ENCODE results near the gene IRF1. TPM values are rescaled to one million over a fixed set of nuclear protein-coding genes. Genes with fewer than 3 reads are reported as not detected.

IRF1 gene
- total RNA-seq, 2 donors from 2014 or later: 42.2 to 47.0 TPM

DNA sequence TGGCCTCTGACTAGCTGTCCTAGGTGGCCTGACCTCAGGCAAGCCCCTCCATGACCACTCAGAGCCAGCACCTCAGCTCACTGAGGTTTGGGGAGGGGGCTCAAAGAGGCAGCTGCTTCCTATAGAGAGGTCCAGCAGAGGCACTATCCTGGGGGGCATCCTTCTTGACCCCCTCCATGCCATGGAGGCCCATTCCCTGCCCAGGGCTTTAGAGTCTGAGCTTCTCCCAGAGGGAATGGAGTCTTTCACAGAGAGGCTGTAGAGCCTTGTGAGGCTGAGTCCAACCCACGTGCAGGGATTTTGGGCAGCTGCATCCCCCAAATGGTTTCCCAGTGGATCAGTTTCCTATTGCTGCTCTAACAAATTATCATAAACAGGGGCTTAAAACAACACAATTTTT is 16.9 kb downstream of the IRF1 start:
- intact Hi-C loops (cut with DNase I): no loop called here
- no peaks in the 10 kb centered on the region for H3K4me1 ChIP-seq (replicated peaks)
- H3K36me3 ChIP-seq: no peaks in the 10 kb centered on the region
- H3K9me3 ChIP-seq: no peaks in the 10 kb centered on the region
- DNase-seq (ENCODE audit: low spot score): no peak
- TF ChIP-seq POLR2A (IDR thresholded peaks at IDR 0.05) (no peak), POLR2AphosphoS5 (IDR thresholded peaks at IDR 0.05) (no peak)
- TF ChIP-seq, protein P1, sequence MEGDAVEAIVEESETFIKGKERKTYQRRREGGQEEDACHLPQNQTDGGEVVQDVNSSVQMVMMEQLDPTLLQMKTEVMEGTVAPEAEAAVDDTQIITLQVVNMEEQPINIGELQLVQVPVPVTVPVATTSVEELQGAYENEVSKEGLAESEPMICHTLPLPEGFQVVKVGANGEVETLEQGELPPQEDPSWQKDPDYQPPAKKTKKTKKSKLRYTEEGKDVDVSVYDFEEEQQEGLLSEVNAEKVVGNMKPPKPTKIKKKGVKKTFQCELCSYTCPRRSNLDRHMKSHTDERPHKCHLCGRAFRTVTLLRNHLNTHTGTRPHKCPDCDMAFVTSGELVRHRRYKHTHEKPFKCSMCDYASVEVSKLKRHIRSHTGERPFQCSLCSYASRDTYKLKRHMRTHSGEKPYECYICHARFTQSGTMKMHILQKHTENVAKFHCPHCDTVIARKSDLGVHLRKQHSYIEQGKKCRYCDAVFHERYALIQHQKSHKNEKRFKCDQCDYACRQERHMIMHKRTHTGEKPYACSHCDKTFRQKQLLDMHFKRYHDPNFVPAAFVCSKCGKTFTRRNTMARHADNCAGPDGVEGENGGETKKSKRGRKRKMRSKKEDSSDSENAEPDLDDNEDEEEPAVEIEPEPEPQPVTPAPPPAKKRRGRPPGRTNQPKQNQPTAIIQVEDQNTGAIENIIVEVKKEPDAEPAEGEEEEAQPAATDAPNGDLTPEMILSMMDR (IDR thresholded peaks at IDR 0.05): no peak
- no peaks in the 10 kb centered on the region for H3K27me3 ChIP-seq (replicated peaks; ENCODE audit: insufficient read depth)
- no peak overlapping the region for H3K4me3 ChIP-seq
- WGBS: 93% methylated on average over 1 of the region's 1 CpG
- H3K27ac ChIP-seq: no peak overlapping the region

DNA sequence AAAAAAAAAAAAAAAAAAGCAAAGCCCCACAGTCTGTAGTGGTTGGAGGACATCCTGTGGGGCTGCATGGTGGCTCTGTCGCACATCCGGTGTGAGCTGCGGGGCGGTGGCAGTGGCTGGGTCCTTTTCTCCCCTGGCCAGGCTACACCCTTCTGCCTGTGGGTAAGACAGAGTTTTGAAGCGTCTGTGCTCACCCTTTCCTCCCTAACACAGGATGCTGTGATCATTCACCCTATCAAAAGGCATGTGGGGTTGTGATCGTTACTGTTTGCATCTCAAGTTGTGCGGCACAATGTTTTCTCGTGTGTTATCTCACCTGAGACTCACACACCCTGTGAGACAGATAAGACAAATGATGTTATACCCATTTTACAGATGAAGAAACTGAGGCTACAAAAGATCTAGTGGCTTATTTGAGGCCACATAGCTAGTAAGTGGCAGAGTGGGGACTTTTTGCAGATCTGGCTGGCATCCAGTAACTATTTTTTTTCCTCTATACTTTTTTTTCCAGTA is 17.5 kb downstream of the IRF1 start:
- Histone ChIP-seq H3K4me3 (no peak overlapping the region), H3K4me1 (replicated peaks) (no peaks in the 10 kb centered on the region), H3K27me3 (replicated peaks; ENCODE audit: insufficient read depth) (no peaks in the 10 kb centered on the region), H3K9me3 (no peaks in the 10 kb centered on the region), H3K27ac (no peak overlapping the region), H3K36me3 (no peaks in the 10 kb centered on the region)
- intact Hi-C loops (cut with DNase I): no loop called here
- no peak for DNase-seq (ENCODE audit: low spot score)
- 92% methylated on average over 8 of the region's 8 CpGs for WGBS
- no peak for TF ChIP-seq POLR2A (IDR thresholded peaks at IDR 0.05)
- no peak for TF ChIP-seq POLR2AphosphoS5 (IDR thresholded peaks at IDR 0.05)
- TF ChIP-seq, protein P1 (IDR thresholded peaks at IDR 0.05): no peak

DNA sequence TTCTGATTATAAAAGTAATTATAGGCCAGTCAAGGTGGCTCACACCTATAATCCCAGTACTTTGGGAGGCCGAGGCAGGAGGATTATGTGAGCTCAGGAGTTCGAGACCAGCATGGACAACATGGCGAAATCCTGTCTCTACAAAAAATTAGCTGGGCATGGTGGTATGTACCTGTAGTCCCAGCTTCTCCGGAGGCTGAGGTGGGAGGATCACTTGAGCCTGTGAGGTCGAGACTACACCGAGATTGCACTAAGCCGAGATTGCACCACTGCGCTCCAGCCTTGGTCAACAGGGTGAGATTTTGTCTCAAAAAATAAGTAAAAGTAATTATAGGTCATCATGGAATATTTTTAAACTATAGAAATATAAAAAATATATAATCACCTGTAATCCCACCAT is 18.1 kb downstream of the IRF1 start:
- no peak for DNase-seq (ENCODE audit: low spot score)
- intact Hi-C loops (cut with DNase I): no loop called here
- Histone ChIP-seq H3K4me3 (no peak overlapping the region), H3K27me3 (replicated peaks; ENCODE audit: insufficient read depth) (no peaks in the 10 kb centered on the region), H3K27ac (no peak overlapping the region), H3K36me3 (no peaks in the 10 kb centered on the region), H3K4me1 (replicated peaks) (no peaks in the 10 kb centered on the region), H3K9me3 (no peaks in the 10 kb centered on the region)
- no peak for TF ChIP-seq POLR2AphosphoS5 (IDR thresholded peaks at IDR 0.05)
- TF ChIP-seq, protein P1 (IDR thresholded peaks at IDR 0.05): no peak
- 92% methylated on average over 8 of the region's 8 CpGs for WGBS

DNA sequence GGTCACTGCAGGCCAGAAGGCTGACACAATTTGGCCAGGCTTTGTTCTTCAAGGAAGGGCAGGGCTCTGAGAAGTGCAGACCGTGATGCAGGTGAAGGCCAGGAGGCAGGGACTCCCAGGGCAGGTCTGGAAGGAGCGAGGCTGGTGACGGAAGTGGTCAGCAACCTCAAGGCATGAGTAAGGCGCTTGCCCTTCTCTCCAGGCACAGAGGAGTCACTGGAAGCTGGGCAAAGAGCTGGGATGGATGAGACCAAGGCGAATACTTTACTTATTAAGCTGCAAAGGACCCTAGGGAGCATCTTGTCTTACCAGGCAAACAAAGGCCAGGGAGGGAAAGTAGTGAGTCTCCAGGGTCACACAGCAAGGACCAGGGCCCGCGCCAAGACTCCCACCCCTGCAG is 18.6 kb downstream of the IRF1 start:
- Histone ChIP-seq H3K27ac (no peak overlapping the region), H3K9me3 (no peaks in the 10 kb centered on the region), H3K4me3 (no peak overlapping the region), H3K27me3 (replicated peaks; ENCODE audit: insufficient read depth) (no peaks in the 10 kb centered on the region), H3K36me3 (peaks cover 0 to 3% of the 10 kb centered on the region in 2 donors), H3K4me1 (replicated peaks) (no peaks in the 10 kb centered on the region)
- no peak for DNase-seq (ENCODE audit: low spot score)
- 96% methylated on average over 7 of the region's 7 CpGs for WGBS
- no peak for TF ChIP-seq POLR2A (IDR thresholded peaks at IDR 0.05)
- no peak for TF ChIP-seq POLR2AphosphoS5 (IDR thresholded peaks at IDR 0.05)
- TF ChIP-seq, protein P1 (IDR thresholded peaks at IDR 0.05): no peak
- intact Hi-C loops (cut with DNase I): no loop called here

DNA sequence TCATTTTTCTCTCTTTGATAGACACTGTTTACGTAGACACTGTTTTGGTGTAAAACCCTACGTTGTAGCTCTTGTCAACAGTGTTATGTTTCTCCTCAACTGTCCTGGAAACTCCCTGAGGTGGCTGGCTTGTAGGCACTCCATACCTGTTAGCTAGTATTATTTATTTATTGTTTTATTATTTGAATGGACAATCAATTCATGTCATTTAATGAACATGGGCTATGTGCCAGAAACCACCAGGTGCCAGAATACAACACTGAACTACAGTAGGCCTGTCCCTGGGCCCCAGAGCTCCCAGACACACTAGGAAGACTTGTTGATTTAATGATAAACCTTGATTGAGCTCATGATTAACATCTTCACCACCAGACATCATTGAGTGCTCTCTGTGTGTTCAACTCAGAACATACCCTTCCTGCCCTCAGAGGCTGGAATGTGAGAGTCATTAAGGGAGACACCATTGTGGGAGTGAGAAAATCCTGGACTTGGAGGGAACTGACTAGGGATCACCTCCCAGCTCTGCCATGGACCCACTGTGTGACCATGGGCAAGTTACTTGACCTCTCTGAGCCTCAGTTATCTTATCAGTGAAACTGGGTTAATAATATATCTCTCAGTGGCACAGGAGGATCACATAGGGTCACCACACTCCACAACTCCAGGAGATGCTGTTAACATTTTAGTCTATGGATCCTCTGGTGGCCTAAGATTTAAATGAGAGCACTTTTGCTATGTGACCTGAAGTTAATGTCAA is 19.2 kb downstream of the IRF1 start:
- intact Hi-C loops (cut with DNase I): no loop called here
- WGBS: 70% methylated on average over 2 of the region's 2 CpGs
- no peak overlapping the region for H3K4me3 ChIP-seq
- H3K9me3 ChIP-seq: no peaks in the 10 kb centered on the region
- TF ChIP-seq POLR2A (IDR thresholded peaks at IDR 0.05) (no peak), POLR2AphosphoS5 (IDR thresholded peaks at IDR 0.05) (no peak)
- TF ChIP-seq, protein P1 (IDR thresholded peaks at IDR 0.05): no peak
- peaks cover 0 to 3% of the 10 kb centered on the region in 2 donors for H3K36me3 ChIP-seq
- H3K27me3 ChIP-seq (replicated peaks; ENCODE audit: insufficient read depth): no peaks in the 10 kb centered on the region
- H3K4me1 ChIP-seq (replicated peaks): no peaks in the 10 kb centered on the region
- no peak for DNase-seq (ENCODE audit: low spot score)
- H3K27ac ChIP-seq: no peak overlapping the region

All from prostate gland (tissue), 2 donors.